Uterus (tissue), 4 donors: ENCODE measurements around the gene ATXN2. TPM values are rescaled to one million over a fixed set of nuclear protein-coding genes. Genes with fewer than 3 reads are reported as not detected.
A peak's percentile ranks its signal among the peaks of the same experiment; 100 is the strongest.
"Not testable (repeated sequence)": the region's sequence is repeated elsewhere in the genome, so short reads cannot be mapped to it uniquely, and the experiment has no call there.

Experiments used
- DNase-seq, 2 donors: peaks; one replicate each; pipeline ENCODE4 v3.0.0-alpha.2; 2019 to 2020
- H3K27ac ChIP-seq, 2 donors: fragments of 200-600 bp; sonication (generic); 1 replicate in 1 of 2; 2 replicates in 1 of 2; pipeline ENCODE4 v1.5.1; 2016 to 2018
- H3K27me3 ChIP-seq, 2 donors: fragments of 200-600 bp; sonication (generic); one replicate each; pipeline ENCODE4 v1.5.1; 2018 to 2019; ENCODE audit warnings: control low read depth in 1 of 2
- H3K36me3 ChIP-seq, 2 donors: fragments of 200-600 bp; sonication (generic); one replicate each; pipeline ENCODE4 v1.5.1; 2019; ENCODE audit warnings: control low read depth in 1 of 2
- H3K4me1 ChIP-seq, 2 donors: fragments of 200-600 bp; sonication (generic); one replicate each; pipeline ENCODE4 v1.5.1; 2018 to 2019; ENCODE audit warnings: control low read depth in 1 of 2
- H3K4me3 ChIP-seq, 2 donors: fragments of 200-600 bp; sonication (generic); 1 replicate in 1 of 2; 2 replicates in 1 of 2; pipeline ENCODE4 v1.5.1; 2018 to 2019; ENCODE audit warnings: mild to moderate bottlenecking in 1 of 2
- H3K9me3 ChIP-seq, 2 donors: fragments of 200-600 bp; sonication (generic); one replicate each; pipeline ENCODE4 v1.5.1; 2019; ENCODE audit warnings: control low read depth in 1 of 2
- POLR2A ChIP-seq, 2 donors: fragments of 450-650 bp; IDR thresholded peaks; one replicate each; pipeline ENCODE4 v1.6.1; 2016; ENCODE audit warnings: antibody characterized with exemption in 2 of 2, mild to moderate bottlenecking in 1 of 2, moderate library complexity in 1 of 2
- intact Hi-C: fragments of 100-400 bp; cut with DNase I; formaldehyde crosslinking; loops from one replicate; pipeline ENCODE4 v1.15.1; 2023; ENCODE audit warnings: low total_unique reads
- total RNA-seq, 4 donors: library from RNA; depleted of rRNA in 3 of 4; stranded (reverse); fragments of >200 nt in 3 of 4; gene quantifications; one replicate each; pipeline versions ENCODE4 v1.1.0 to v1.2.4, GENCODE V29; 2014 to 2023
- TF ChIP-seq, protein P1 (sequence below), 4 experiments: fragments of 200-600 bp in 2 of 4; fragments of 450-650 bp in 2 of 4; sonication (generic) in 2 of 4; IDR thresholded peaks; one replicate each; pipeline ENCODE4 v1.5.1; 2016 to 2019; ENCODE audit warnings: antibody characterized with exemption in 4 of 4, mild to moderate bottlenecking in 2 of 4, moderate library complexity in 1 of 4
- donor health status: DM: yes; HTN: yes; CAD: no.

ATXN2 gene
- total RNA-seq, 4 donors from 2014 or later, result 37.1 to 112 (median 66.0) TPM

DNA sequence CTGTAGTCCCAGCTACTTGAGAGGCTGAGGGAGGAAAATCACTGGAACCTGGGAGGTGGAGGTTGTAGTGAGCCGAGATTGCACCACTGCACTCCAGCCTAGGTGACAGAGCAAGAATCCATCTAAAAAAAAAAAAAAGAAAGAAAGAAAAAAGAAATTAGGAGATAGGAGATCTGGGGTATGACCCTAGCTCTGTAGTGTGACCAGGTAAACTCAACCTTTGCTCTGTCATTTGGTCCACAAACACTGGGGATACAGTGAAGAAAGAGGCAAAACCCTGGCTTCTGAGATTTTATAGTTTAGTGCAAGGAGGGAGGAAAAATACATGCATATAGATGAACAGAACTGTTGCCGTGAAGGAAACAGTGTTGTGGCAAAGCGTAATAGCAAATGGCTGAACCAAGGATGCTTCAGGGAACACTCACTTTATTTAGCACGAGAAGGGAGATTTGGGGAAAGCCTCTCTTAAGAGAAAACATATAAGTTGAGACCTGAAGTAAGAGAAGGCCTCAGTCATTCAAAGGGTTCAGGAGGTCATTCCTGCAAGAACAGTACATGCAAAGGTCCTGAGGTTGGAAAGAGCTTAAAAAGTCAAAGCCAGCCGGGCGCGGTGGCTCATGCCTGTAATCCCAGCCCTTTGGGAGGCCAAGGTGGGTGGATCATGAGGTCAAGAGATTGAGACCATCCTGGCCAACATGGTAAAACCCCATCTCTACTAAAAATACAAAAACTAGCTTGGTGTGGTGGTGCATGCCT, 29.6 kb upstream of the ATXN2 start:
- Histone ChIP-seq H3K27ac (no peak overlapping the region), H3K27me3 (no peaks in the 10 kb centered on the region), H3K9me3 (no peaks in the 10 kb centered on the region), H3K4me1 (no peaks in the 10 kb centered on the region), H3K36me3 (no peaks in the 10 kb centered on the region), H3K4me3 (no peak overlapping the region)
- TF ChIP-seq POLR2A (IDR thresholded peaks at IDR 0.05), result no peak
- TF ChIP-seq, protein P1, sequence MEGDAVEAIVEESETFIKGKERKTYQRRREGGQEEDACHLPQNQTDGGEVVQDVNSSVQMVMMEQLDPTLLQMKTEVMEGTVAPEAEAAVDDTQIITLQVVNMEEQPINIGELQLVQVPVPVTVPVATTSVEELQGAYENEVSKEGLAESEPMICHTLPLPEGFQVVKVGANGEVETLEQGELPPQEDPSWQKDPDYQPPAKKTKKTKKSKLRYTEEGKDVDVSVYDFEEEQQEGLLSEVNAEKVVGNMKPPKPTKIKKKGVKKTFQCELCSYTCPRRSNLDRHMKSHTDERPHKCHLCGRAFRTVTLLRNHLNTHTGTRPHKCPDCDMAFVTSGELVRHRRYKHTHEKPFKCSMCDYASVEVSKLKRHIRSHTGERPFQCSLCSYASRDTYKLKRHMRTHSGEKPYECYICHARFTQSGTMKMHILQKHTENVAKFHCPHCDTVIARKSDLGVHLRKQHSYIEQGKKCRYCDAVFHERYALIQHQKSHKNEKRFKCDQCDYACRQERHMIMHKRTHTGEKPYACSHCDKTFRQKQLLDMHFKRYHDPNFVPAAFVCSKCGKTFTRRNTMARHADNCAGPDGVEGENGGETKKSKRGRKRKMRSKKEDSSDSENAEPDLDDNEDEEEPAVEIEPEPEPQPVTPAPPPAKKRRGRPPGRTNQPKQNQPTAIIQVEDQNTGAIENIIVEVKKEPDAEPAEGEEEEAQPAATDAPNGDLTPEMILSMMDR (IDR thresholded peaks at IDR 0.05), result no peak
- intact Hi-C loops, result no loop called here
- DNase-seq, result no peak

DNA sequence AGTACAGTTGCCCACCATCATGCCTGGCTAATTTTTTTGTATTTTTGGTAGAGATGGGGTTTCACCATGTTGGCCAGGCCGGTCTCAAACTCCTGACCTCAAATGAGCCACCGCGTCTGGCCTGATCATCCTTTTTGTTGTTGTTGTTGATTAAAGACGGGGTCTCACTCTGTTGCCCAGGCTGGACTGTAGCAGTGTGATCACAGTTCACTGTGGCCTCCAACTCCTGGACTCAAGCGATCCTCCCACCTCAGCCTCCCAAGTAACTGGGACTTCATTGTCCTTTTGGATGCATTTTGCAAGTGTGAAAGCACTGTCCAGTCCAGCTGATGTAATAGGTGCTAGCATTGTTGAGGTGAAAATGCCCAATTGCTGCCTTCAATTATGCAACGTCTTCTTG, 27.1 kb upstream of the ATXN2 start:
- intact Hi-C loops, result no loop called here
- H3K4me1 ChIP-seq, result no peaks in the 10 kb centered on the region
- no peak overlapping the region for H3K4me3 ChIP-seq
- no peak overlapping the region for H3K27ac ChIP-seq
- H3K27me3 ChIP-seq, result no peaks in the 10 kb centered on the region
- no peak for TF ChIP-seq POLR2A (IDR thresholded peaks at IDR 0.05)
- no peaks in the 10 kb centered on the region for H3K9me3 ChIP-seq
- DNase-seq, result no peak
- no peaks in the 10 kb centered on the region for H3K36me3 ChIP-seq

DNA sequence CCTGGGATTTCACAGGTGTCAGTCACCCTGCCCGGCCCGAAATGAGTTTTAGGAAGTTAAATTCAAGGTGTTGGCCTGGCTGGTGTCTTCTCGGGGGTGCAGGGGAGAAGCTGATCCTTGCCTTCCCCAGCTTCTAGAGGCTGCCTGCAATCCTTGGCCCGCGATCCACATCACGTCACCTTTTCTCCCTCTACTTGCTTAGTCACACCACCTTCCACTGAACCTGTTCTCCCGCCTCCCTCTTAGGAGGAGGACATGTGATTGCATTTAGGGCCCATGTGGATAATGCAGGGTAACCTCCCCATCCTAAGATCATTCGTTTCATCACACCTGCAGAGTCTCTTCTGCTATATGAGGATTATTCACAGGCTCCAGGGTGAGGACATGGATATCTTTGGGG, 25.4 kb upstream of the ATXN2 start:
- Histone ChIP-seq H3K4me1 (no peaks in the 10 kb centered on the region), H3K27me3 (no peaks in the 10 kb centered on the region), H3K4me3 (no peak overlapping the region), H3K27ac (no peak overlapping the region), H3K9me3 (no peaks in the 10 kb centered on the region), H3K36me3 (no peaks in the 10 kb centered on the region)
- intact Hi-C loops, result no loop called here
- TF ChIP-seq, protein P1 (IDR thresholded peaks at IDR 0.05), result no peak
- no peak for TF ChIP-seq POLR2A (IDR thresholded peaks at IDR 0.05)
- DNase-seq, result no peak

GRCh38 chr12:111617841-111618240, 18.7 kb upstream of the ATXN2 start:
- H3K27ac ChIP-seq, DNase-seq, intact Hi-C loops, H3K36me3 ChIP-seq, H3K4me1 ChIP-seq, H3K9me3 ChIP-seq, H3K4me3 ChIP-seq, H3K27me3 ChIP-seq: not testable (repeated sequence)

DNA sequence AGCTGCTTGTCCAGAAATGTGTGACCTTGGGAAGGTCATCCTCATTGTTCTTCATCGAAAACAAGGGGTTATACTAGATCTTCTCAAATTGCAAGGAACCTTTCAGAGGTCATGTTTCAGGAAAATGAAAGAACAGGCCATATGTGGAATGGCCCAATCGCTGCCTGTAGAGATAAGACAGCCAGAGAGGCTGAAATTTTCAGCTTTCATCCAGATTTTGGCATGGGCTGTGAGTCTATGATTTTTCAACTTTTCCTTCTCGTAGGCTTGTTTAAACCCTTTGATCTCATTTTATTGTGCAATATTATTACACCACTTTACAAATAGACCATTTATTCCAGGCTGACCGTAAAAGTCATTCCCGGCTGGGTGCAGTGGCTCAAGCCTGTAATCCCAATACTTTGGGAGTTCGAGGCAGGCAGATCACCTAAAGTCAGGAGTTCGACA, 17.1 kb upstream of the ATXN2 start:
- no peak for TF ChIP-seq POLR2A (IDR thresholded peaks at IDR 0.05)
- TF ChIP-seq, protein P1 (IDR thresholded peaks at IDR 0.05), result no peak
- no peaks in the 10 kb centered on the region for H3K4me1 ChIP-seq
- intact Hi-C loops, result no loop called here
- H3K27ac ChIP-seq, result no peak overlapping the region
- H3K36me3 ChIP-seq, result no peaks in the 10 kb centered on the region
- no peak overlapping the region for H3K4me3 ChIP-seq
- H3K9me3 ChIP-seq, result no peaks in the 10 kb centered on the region
- no peaks in the 10 kb centered on the region for H3K27me3 ChIP-seq
- DNase-seq, result peak in 1 of 2 donors; percentile 22

DNA sequence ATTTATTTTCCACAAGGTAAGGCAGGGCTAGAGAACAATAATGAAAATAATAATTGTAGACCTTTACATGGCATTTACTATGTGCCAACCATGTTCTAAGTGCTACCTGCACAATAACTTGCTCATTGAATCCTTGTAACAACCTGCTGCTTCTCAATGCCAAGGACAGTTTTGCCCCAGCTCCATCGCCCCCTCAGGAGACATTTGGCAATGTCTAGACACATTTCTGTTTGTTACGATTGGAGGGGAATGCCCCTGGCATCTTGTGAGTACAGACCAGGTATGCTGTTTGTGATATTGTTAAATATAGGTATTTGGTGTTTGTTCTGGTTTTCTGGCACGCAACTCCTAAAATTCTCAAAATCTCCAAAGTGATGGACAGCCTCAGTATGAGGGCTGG, 8.1 kb upstream of the ATXN2 start:
- Histone ChIP-seq H3K36me3 (no peaks in the 10 kb centered on the region), H3K4me3 (no peak overlapping the region), H3K27me3 (no peaks in the 10 kb centered on the region), H3K27ac (no peak overlapping the region), H3K4me1 (no peaks in the 10 kb centered on the region), H3K9me3 (no peaks in the 10 kb centered on the region)
- DNase-seq, result no peak
- TF ChIP-seq, protein P1 (IDR thresholded peaks at IDR 0.05), result no peak
- no peak for TF ChIP-seq POLR2A (IDR thresholded peaks at IDR 0.05)
- intact Hi-C loops, result no loop called here
